ENCODE results near the gene RGS6. TPM values are rescaled to one million over a fixed set of nuclear protein-coding genes. Genes with fewer than 3 reads are reported as not detected.
"Not testable (repeated sequence)": the region's sequence is repeated elsewhere in the genome, so short reads cannot be mapped to it uniquely, and the experiment has no call there.

RGS6 gene
- total RNA-seq (under 1 TPM in 5 of 6 donors, not detected in 1; 0.06 to 0.47 (median 0.15) TPM), polyA plus RNA-seq (under 1 TPM; 0.27 to 0.45 TPM)

- DNase-seq (peak; percentile 34 to 81 (median 46)), ATAC-seq (peak; percentile 89 to 99 (median 96)), FAIRE-seq (no peak)
- Histone ChIP-seq H3K4me1 (peaks cover 0 to 7% (median 4%) of the 10 kb centered on the region in 3 donors), H3K36me3 (no peaks in the 10 kb centered on the region), H3K4me3 (peak within 1 kb of the TSS in 2 of 4 donors; percentile 22 to 41), H3K27me3 (peaks cover 0 to 18% (median 8%) of the 10 kb centered on the region in 4 donors), H3K9me3 (no peaks in the 10 kb centered on the region), H3K27ac (no peak within 1 kb of the TSS)
- intact Hi-C loops (cut with DNase I), result no loop called here
- WGBS, 2 donors, result 1% methylated on average over 70 to 92 of the region's 92 CpGs
- no peak for TF ChIP-seq CTCF (IDR thresholded peaks at IDR 0.05)
These were observed at the start of gene RGS6 for GRCh38 chr14:71932229-71932981. RGS6 (plus strand) TSS chr14:71932429.

- 40 to 61% methylated on average over 1 of the region's 1 CpG for WGBS, 2 donors
These were observed 49.1 kb upstream of the RGS6 start for GRCh38 chr14:71883094-71883493.

GRCh38 chr14:71885301-71885700 is 46.9 kb upstream of the RGS6 start:
- FAIRE-seq, result no peak
- 48 to 65% methylated on average over 3 of the region's 3 CpGs for WGBS, 2 donors
- Histone ChIP-seq H3K4me1 (no peaks in the 10 kb centered on the region), H3K27me3 (no peaks in the 10 kb centered on the region), H3K36me3 (no peaks in the 10 kb centered on the region), H3K4me3 (no peak overlapping the region), H3K9me3 (no peaks in the 10 kb centered on the region), H3K27ac (no peak overlapping the region)
- no peak for DNase-seq
- intact Hi-C loops (cut with DNase I), result no loop called here
- TF ChIP-seq CTCF (IDR thresholded peaks at IDR 0.05), result no peak
- ATAC-seq, result no peak

More at GRCh38 chr14:71883094-71883493, 49.1 kb upstream of the RGS6 start:
- intact Hi-C loops (cut with DNase I), result no loop called here
- H3K36me3 ChIP-seq, result no peaks in the 10 kb centered on the region
- FAIRE-seq, result no peak
- H3K27ac ChIP-seq, result no peak overlapping the region
- no peak for DNase-seq
- no peaks in the 10 kb centered on the region for H3K27me3 ChIP-seq
- no peak for TF ChIP-seq CTCF (IDR thresholded peaks at IDR 0.05)
- ATAC-seq, result no peak
- H3K9me3 ChIP-seq, result no peaks in the 10 kb centered on the region
- H3K4me1 ChIP-seq, result no peaks in the 10 kb centered on the region
- no peak overlapping the region for H3K4me3 ChIP-seq

- DNase-seq, FAIRE-seq: not testable (repeated sequence)
These were observed 44.4 kb upstream of the RGS6 start for GRCh38 chr14:71887802-71888201.

GRCh38 chr14:71890541-71890940 is 41.7 kb upstream of the RGS6 start:
- intact Hi-C loops (cut with DNase I), result no loop called here
- no peak for TF ChIP-seq CTCF (IDR thresholded peaks at IDR 0.05)
- no peak for DNase-seq
- 84 to 85% methylated on average over 1 of the region's 1 CpG for WGBS, 2 donors
- ATAC-seq, result no peak
- Histone ChIP-seq H3K4me3 (no peak overlapping the region), H3K27ac (no peak overlapping the region), H3K4me1 (no peaks in the 10 kb centered on the region), H3K9me3 (no peaks in the 10 kb centered on the region), H3K27me3 (no peaks in the 10 kb centered on the region), H3K36me3 (no peaks in the 10 kb centered on the region)
- FAIRE-seq, result no peak

More at GRCh38 chr14:71887802-71888201, 44.4 kb upstream of the RGS6 start:
- H3K27ac ChIP-seq; H3K4me3 ChIP-seq; H3K27me3 ChIP-seq; H3K4me1 ChIP-seq; H3K9me3 ChIP-seq; H3K36me3 ChIP-seq; ATAC-seq; intact Hi-C loops (cut with DNase I): not testable (repeated sequence)
- 75 to 77% methylated on average over 9 of the region's 9 CpGs for WGBS, 2 donors

Data from pancreas (tissue), 10 donors.